Suppressor macrophage (primary cell): ENCODE results near the gene BASP1.
"Not testable (repeated sequence)": the region's sequence is repeated elsewhere in the genome, so short reads cannot be mapped to it uniquely, and the experiment has no call there.

Experiments used
- DNase-seq, 4 experiments: peaks; one replicate each; pipeline ENCODE4 v3.0.0-alpha.2; 2020 to 2022

The BASP1 gene

GRCh38 chr5:17289681-17290539 lies 72.5 kb downstream of the BASP1 start:
- DNase-seq, result no peak

- no peak for DNase-seq
Observed at GRCh38 chr5:17290540-17290974, 73.1 kb downstream of the BASP1 start.

- no peak for DNase-seq
Observed at GRCh38 chr5:17292434-17293015, 75.1 kb downstream of the BASP1 start.

GRCh38 chr5:17294639-17295311 lies 77.3 kb downstream of the BASP1 start:
- DNase-seq, result no peak

- no peak for DNase-seq
Observed at GRCh38 chr5:17295671-17296070, 78.2 kb downstream of the BASP1 start.

GRCh38 chr5:17302106-17302505 lies 84.7 kb downstream of the BASP1 start:
- DNase-seq, result peak; percentile 23 to 63 (median 29)

GRCh38 chr5:17302604-17303003 lies 85.2 kb downstream of the BASP1 start:
- DNase-seq, result peak; percentile 22 to 73 (median 45)

- peak; percentile 50 to 78 (median 66) for DNase-seq
Observed at GRCh38 chr5:17304282-17304681, 86.9 kb downstream of the BASP1 start.

- no peak for DNase-seq
Observed at GRCh38 chr5:17305017-17305416, 87.6 kb downstream of the BASP1 start.

- DNase-seq, result no peak
Observed at GRCh38 chr5:17305964-17306725, 88.7 kb downstream of the BASP1 start.

- DNase-seq, result no peak
Observed at GRCh38 chr5:17306726-17307091, 89.3 kb downstream of the BASP1 start.

GRCh38 chr5:17307440-17307839 lies 90.0 kb downstream of the BASP1 start:
- not testable (repeated sequence) for DNase-seq

- no peak for DNase-seq
Observed at GRCh38 chr5:17308326-17309065, 91.1 kb downstream of the BASP1 start.

GRCh38 chr5:17309462-17309861 lies 92.0 kb downstream of the BASP1 start:
- DNase-seq, result no peak

- DNase-seq, result not testable (repeated sequence)
Observed at GRCh38 chr5:17310502-17310901, 93.1 kb downstream of the BASP1 start.

- not testable (repeated sequence) for DNase-seq
Observed at GRCh38 chr5:17311811-17312210, 94.4 kb downstream of the BASP1 start.

GRCh38 chr5:17312358-17312757 lies 94.9 kb downstream of the BASP1 start:
- DNase-seq, result no peak

GRCh38 chr5:17314907-17315471 lies 97.6 kb downstream of the BASP1 start:
- no peak for DNase-seq

- DNase-seq, result peak in 3 of 4 experiments; percentile 14 to 31 (median 17)
Observed at GRCh38 chr5:17315710-17316221, 98.3 kb downstream of the BASP1 start.

- peak; percentile 66 to 87 (median 74) for DNase-seq
Observed at GRCh38 chr5:17316970-17317459, 99.6 kb downstream of the BASP1 start.

- peak; percentile 17 to 51 (median 38) for DNase-seq
Observed at GRCh38 chr5:17317473-17317872, 100.0 kb downstream of the BASP1 start.
